GM21515 (cell line): ENCODE data around the gene ANO7.
A peak's percentile ranks its signal among the peaks of the same experiment; 100 is the strongest.

Experiments
- ATAC-seq: cut with Tn5 transposase; IDR thresholded peaks from one replicate; pipeline ENCODE4 v1.9.1; 2021; ENCODE audit not compliant: unreplicated experiment

ANO7 gene, protein sequence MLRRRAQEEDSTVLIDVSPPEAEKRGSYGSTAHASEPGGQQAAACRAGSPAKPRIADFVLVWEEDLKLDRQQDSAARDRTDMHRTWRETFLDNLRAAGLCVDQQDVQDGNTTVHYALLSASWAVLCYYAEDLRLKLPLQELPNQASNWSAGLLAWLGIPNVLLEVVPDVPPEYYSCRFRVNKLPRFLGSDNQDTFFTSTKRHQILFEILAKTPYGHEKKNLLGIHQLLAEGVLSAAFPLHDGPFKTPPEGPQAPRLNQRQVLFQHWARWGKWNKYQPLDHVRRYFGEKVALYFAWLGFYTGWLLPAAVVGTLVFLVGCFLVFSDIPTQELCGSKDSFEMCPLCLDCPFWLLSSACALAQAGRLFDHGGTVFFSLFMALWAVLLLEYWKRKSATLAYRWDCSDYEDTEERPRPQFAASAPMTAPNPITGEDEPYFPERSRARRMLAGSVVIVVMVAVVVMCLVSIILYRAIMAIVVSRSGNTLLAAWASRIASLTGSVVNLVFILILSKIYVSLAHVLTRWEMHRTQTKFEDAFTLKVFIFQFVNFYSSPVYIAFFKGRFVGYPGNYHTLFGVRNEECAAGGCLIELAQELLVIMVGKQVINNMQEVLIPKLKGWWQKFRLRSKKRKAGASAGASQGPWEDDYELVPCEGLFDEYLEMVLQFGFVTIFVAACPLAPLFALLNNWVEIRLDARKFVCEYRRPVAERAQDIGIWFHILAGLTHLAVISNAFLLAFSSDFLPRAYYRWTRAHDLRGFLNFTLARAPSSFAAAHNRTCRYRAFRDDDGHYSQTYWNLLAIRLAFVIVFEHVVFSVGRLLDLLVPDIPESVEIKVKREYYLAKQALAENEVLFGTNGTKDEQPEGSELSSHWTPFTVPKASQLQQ

GRCh38 chr2:241188361-241189092 is at the start of gene ANO7:
TSS of gene ANO7 (plus strand) at chr2:241188677. CDS start at chr2:241190064, 1,387 bp downstream.
- no peak for ATAC-seq

- no peak for ATAC-seq
These were observed 48.7 kb upstream of the ANO7 start for GRCh38 chr2:241139531-241140444.

- no peak for ATAC-seq
These were observed 48.0 kb upstream of the ANO7 start for GRCh38 chr2:241140445-241140840.

DNA sequence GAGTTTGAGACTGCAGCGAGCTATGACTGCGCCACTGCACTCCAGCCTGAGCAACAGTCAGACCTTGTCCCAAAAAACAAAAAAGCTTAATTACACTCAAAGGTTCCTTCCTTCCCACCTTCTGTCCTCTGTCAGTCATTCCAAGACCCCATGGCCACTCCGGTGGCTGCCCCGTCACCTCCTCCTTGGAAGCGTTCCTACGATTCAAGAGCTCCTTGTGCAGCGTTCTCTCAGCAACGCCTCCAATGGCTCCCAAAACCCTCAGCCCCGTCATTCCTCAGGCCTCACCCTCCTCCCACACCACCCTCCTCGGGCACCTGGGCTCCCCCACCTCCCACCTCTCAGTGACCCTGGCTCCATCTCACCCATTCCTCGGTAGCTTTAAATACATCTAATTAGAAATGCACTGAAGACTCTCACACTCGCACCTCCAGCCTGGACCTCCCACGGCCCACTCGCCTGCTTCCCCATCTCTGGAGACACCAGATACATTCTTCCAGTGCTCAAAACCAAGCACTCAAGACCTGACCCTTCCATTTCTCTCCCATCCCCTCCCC is 47.2 kb upstream of the ANO7 start:
- ATAC-seq = no peak

- ATAC-seq = no peak
These were observed 46.4 kb upstream of the ANO7 start for GRCh38 chr2:241142063-241142462.

DNA sequence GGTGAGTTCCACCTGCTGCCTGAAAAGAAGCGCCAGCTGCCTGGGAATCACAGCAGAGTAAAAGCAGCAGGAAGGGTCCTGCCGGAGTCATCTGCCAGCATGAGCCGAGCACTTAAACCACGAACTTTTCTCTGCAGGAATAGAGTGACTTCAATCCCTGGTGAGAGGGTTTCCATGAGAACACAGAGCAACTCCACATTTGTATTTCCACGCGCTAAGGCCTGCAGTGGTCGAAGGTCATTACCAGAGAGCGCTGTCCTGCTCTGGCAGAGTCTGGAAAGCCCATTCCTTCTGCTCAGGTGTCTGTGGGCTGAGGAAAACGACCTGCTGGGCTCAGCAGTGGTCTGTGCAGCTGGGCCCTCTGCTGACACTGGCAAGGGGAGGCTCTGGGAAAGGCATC is 45.9 kb upstream of the ANO7 start:
- no peak for ATAC-seq

DNA sequence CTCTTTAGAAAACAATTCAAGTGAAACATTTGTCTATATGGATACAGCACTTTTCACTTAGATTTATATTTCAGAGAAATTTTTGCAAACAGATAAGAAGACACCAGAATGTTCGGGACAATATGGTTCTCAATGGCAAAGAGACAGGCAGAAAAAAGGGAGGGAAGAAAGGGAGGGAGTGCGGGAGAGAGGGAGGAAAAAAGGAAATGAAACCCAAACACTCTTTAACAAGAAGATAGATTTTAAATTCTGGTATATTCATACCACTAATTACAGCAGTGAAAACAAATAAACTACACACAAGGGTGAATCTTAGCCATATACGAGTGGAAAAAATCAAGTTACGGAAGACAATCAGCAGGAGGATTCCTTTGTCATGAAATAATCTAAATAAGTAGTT is 42.2 kb upstream of the ANO7 start:
- ATAC-seq = no peak

- no peak for ATAC-seq
These were observed 41.1 kb upstream of the ANO7 start for GRCh38 chr2:241147336-241147735.

- no peak for ATAC-seq
These were observed 40.2 kb upstream of the ANO7 start for GRCh38 chr2:241148239-241148638.

GRCh38 chr2:241148891-241149674 is 39.4 kb upstream of the ANO7 start, which contains the start of gene PASK:
TSS of gene PASK (minus strand) at chr2:241149472. CDS start at chr2:241143032, 6,440 bp downstream.
- peak; percentile 75 for ATAC-seq

GRCh38 chr2:241149675-241149924 is 38.9 kb upstream of the ANO7 start:
- ATAC-seq = peak; percentile 13

DNA sequence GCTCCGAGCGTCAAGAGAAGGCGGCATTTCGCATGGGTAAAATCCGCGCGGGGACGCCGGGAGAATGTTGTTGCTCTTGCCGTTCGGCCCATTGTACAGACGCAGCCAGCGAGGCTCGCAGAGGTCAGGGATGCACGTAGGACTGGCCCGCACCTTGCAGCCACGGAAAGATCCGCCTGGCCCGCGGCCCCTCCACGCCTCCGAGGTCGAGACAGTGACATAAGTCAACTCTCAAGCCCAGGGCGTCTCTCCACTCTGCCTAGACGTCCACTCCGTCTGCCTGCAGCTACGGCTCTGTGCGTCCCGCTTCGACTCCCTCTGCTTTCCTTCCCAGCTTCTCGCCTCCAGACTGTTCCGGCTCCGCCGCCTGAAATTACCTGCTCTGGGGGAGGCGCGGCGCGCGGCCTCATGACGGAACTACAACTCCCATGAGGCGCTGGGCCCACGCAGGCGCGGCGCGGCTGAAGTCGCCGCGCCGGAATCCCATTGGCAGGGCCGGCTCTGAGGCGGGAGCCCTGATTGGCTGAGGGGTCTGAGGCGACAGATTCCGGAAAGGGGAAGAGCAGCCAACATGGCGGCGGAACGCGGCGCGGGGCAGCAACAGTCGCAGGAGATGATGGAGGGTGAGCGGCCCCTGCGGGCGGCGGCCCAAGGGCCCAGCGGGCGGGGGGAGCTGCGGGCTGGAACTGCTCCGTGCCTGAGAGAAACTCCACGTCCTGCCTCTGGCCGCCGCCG is 38.4 kb upstream of the ANO7 start, which contains the start of gene PPP1R7:
TSS of gene PPP1R7 (plus strand) at position 543 of the 735 bp plus-strand sequence. CDS start at position 572, 29 bp downstream.
- ATAC-seq = peak; percentile 64

DNA sequence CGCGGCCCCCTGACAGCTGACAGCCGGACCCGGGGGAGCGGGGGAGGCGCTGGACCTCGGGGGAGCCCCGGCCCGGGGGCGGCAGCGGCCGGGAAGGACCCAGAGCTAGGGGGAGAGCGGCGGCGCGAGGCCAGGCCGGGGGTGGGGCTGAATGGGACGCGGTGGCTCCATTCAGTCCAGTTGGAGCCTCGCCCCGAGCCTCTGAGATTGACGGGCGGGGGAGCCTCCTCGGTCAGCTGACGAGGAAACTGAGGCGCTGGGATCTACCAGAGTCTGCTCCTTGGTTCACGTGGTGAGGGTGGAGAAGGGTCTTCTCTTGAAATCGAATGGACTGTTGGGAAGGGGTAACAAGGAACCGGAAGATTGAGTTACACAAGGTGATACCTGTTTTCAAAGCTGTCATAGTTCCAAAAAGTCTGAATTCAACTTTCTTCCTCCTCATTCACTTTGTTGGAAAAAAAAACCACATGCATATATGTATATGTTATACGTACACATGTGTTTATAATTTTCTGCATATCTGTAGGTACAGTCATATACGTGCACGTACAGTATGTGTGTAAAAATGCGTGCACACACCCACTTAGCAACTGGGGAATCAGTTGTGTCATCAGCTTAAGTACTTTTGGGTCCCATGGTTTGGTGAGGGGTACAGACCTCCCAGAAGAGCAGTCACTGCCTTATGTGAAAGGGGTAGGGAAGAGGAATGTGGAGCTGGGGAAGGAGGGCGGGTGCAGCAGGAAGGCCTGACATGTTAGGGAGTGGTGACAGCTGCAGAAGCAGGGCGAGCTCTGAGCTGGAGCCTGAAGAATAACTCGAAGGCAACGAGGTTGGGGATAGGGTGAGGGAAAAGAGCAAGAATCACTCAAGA is 37.6 kb upstream of the ANO7 start:
- ATAC-seq = no peak

GRCh38 chr2:241151934-241152660 is 36.4 kb upstream of the ANO7 start:
- no peak for ATAC-seq

GRCh38 chr2:241153616-241154015 is 34.9 kb upstream of the ANO7 start:
- ATAC-seq = no peak

GRCh38 chr2:241154915-241155314 is 33.6 kb upstream of the ANO7 start:
- no peak for ATAC-seq

GRCh38 chr2:241155936-241156335 is 32.5 kb upstream of the ANO7 start:
- ATAC-seq = no peak
